OCI-LY1 (cell line): ENCODE results near the gene S100A2.

Experiments used
- H2AFZ ChIP-seq: fragments of 200-600 bp; sonication (generic), shearing (Covaris generic); 2 replicates; pipeline ENCODE4 v1.6.0; 2014; ENCODE audit warnings: antibody characterized with exemption, mild to moderate bottlenecking, low read length
- H3F3A ChIP-seq: fragments of 200-600 bp; sonication (generic), shearing (Covaris generic); 2 replicates; pipeline ENCODE4 v1.6.0; 2014; ENCODE audit warnings: mild to moderate bottlenecking, antibody characterized with exemption, low read length, moderate library complexity; ENCODE audit not compliant: insufficient read depth
- H3K27ac ChIP-seq: fragments of 200-600 bp; sonication (generic); 2 replicates; pipeline ENCODE4 v1.5.1; 2014; ENCODE audit warnings: low read length, mixed run types, mild to moderate bottlenecking, low read depth; ENCODE audit not compliant: poor library complexity, severe bottlenecking
- H3K27me3 ChIP-seq: fragments of 200-600 bp; sonication (generic); 2 replicates; pipeline ENCODE4 v1.6.0; 2014; ENCODE audit warnings: antibody characterized with exemption, mild to moderate bottlenecking, low read length, moderate library complexity; ENCODE audit not compliant: insufficient read depth
- H3K36me3 ChIP-seq: fragments of 200-600 bp; sonication (generic); 2 replicates; pipeline ENCODE4 v1.6.1; 2014; ENCODE audit warnings: mild to moderate bottlenecking, antibody characterized with exemption, low read length, moderate library complexity, mixed read lengths; ENCODE audit not compliant: insufficient read depth
- H3K4me1 ChIP-seq: fragments of 200-600 bp; sonication (generic); 2 replicates; pipeline ENCODE4 v1.5.1; 2014; ENCODE audit warnings: mild to moderate bottlenecking, low read length, moderate library complexity; ENCODE audit not compliant: insufficient read depth, severe bottlenecking
- H3K4me2 ChIP-seq: fragments of 200-600 bp; sonication (generic), shearing (Covaris generic); 2 replicates; pipeline ENCODE4 v1.6.1; 2014; ENCODE audit warnings: low read length
- H3K4me3 ChIP-seq: fragments of 200-600 bp; sonication (generic); 2 replicates; pipeline ENCODE4 v1.5.1; 2014; ENCODE audit warnings: low read length, low read depth, mild to moderate bottlenecking, mixed read lengths; ENCODE audit not compliant: poor library complexity, severe bottlenecking
- H3K79me2 ChIP-seq: fragments of 200-600 bp; shearing (Covaris generic); 2 replicates; pipeline ENCODE4 v1.6.1; 2016; ENCODE audit warnings: mixed run types, low read length, mixed read lengths; ENCODE audit not compliant: insufficient read depth
- H3K9ac ChIP-seq: fragments of 200-600 bp; sonication (generic), shearing (Covaris generic); 2 replicates; pipeline ENCODE4 v1.6.1; 2014; ENCODE audit warnings: mild to moderate bottlenecking, low read length, mixed read lengths
- H3K9me2 ChIP-seq: fragments of 200-600 bp; sonication (generic), shearing (Covaris generic); 2 replicates; pipeline ENCODE4 v1.6.1; 2014; ENCODE audit warnings: low read depth, mild to moderate bottlenecking, low read length, mixed read lengths
- H3K9me3 ChIP-seq: fragments of 200-600 bp; shearing (Covaris generic); 2 replicates; pipeline ENCODE4 v1.6.1; 2014; ENCODE audit warnings: low read length, mixed read lengths
- H4K20me1 ChIP-seq: fragments of 200-600 bp; sonication (generic), shearing (Covaris generic); 2 replicates; pipeline ENCODE4 v1.6.0; 2016; ENCODE audit warnings: mild to moderate bottlenecking, low read length; ENCODE audit not compliant: insufficient read depth
- CTCF ChIP-seq: fragments of 200-600 bp; sonication (generic), shearing (Covaris generic); IDR thresholded peaks from 2 replicates; pipeline ENCODE4 v1.5.1; 2017; ENCODE audit warnings: mild to moderate bottlenecking, antibody characterized with exemption, low read length, moderate library complexity, mixed read lengths
- EZH2 ChIP-seq: fragments of 200-600 bp; sonication (generic), shearing (Covaris generic); IDR thresholded peaks from 2 replicates; pipeline ENCODE4 v1.8.0; 2017; ENCODE audit warnings: borderline replicate concordance, mixed run types, mild to moderate bottlenecking, antibody characterized with exemption, low read length, moderate library complexity, mixed read lengths

The S100A2 gene

GRCh38 chr1:153561466-153561985, 4.1 kb downstream of the S100A2 start:
- no peak overlapping the region for H3K9ac ChIP-seq
- no peaks in the 10 kb centered on the region for H3K27me3 ChIP-seq
- H3K4me1 ChIP-seq, result no peaks in the 10 kb centered on the region
- no peaks in the 10 kb centered on the region for H3K79me2 ChIP-seq
- H3K27ac ChIP-seq, result no peak overlapping the region
- H3F3A ChIP-seq, result no peaks in the 10 kb centered on the region
- no peaks in the 10 kb centered on the region for H4K20me1 ChIP-seq
- peaks cover 3% of the 10 kb centered on the region; the same call in 1 of the 2 replicates for H3K36me3 ChIP-seq
- no peak overlapping the region for H2AFZ ChIP-seq
- TF ChIP-seq CTCF (no peak), EZH2 (no peak)
- H3K9me2 ChIP-seq, result no peaks in the 10 kb centered on the region
- no peak overlapping the region for H3K4me3 ChIP-seq
- peaks cover 4% of the 10 kb centered on the region; the same call in 1 of the 2 replicates for H3K9me3 ChIP-seq
- H3K4me2 ChIP-seq, result no peak overlapping the region

- Histone ChIP-seq H3K9me3 (peaks cover 4% of the 10 kb centered on the region; the same call in 1 of the 2 replicates), H3K4me3 (no peak overlapping the region), H3K9ac (no peak overlapping the region), H3K27me3 (no peaks in the 10 kb centered on the region), H3K4me2 (no peak overlapping the region), H3K27ac (no peak overlapping the region), H3K9me2 (no peaks in the 10 kb centered on the region), H2AFZ (no peak overlapping the region), H3K36me3 (peaks cover 3% of the 10 kb centered on the region; the same call in 1 of the 2 replicates), H4K20me1 (no peaks in the 10 kb centered on the region), H3K79me2 (no peaks in the 10 kb centered on the region), H3K4me1 (no peaks in the 10 kb centered on the region), H3F3A (no peaks in the 10 kb centered on the region)
- TF ChIP-seq CTCF, result no peak
- no peak for TF ChIP-seq EZH2
These were observed 4.7 kb downstream of the S100A2 start for GRCh38 chr1:153560771-153561465.

GRCh38 chr1:153560241-153560640, 5.4 kb downstream of the S100A2 start:
- H3K27ac ChIP-seq, result no peak overlapping the region
- H3K4me2 ChIP-seq, result no peak overlapping the region
- peaks cover 3% of the 10 kb centered on the region; the same call in 1 of the 2 replicates for H3K36me3 ChIP-seq
- H3K79me2 ChIP-seq, result no peaks in the 10 kb centered on the region
- H3K9ac ChIP-seq, result no peak overlapping the region
- TF ChIP-seq EZH2, result no peak
- no peaks in the 10 kb centered on the region for H3K27me3 ChIP-seq
- no peaks in the 10 kb centered on the region for H3K9me2 ChIP-seq
- peaks cover 4% of the 10 kb centered on the region; the same call in 1 of the 2 replicates for H3K9me3 ChIP-seq
- H2AFZ ChIP-seq, result no peak overlapping the region
- H4K20me1 ChIP-seq, result no peaks in the 10 kb centered on the region
- no peaks in the 10 kb centered on the region for H3F3A ChIP-seq
- H3K4me1 ChIP-seq, result no peaks in the 10 kb centered on the region
- no peak overlapping the region for H3K4me3 ChIP-seq
